Measurements from ENCODE around the gene GSE1. TPM values are rescaled to one million over a fixed set of nuclear protein-coding genes. Genes with fewer than 3 reads are reported as not detected.

Gene GSE1
- total RNA-seq, 1 experiment from 2014 or later, result 124 TPM

- no peak for TF ChIP-seq ZSCAN18 (CRISPR knock-in tag; IDR thresholded peaks at IDR 0.05)
- TF ChIP-seq ETV6 (CRISPR knock-in tag; IDR thresholded peaks at IDR 0.05), result no peak
- TF ChIP-seq PREB (CRISPR knock-in tag; IDR thresholded peaks at IDR 0.05; ENCODE audit: borderline replicate concordance), result no peak
- TF ChIP-seq SP1 (CRISPR knock-in tag; conservative IDR thresholded peaks at IDR 0.05), result no peak
- TF ChIP-seq ZNF512 (CRISPR knock-in tag; IDR thresholded peaks at IDR 0.05; ENCODE audit: borderline replicate concordance), result no peak
Measured at GRCh38 chr16:85585711-85586110, 27.4 kb upstream of the GSE1 start (continued).

- CTCF ChIA-PET, result interaction anchor here (0.7 to 1.8 kb wide), 5 partner anchors 10 to 170 kb away, joined by 3 to 4 read pairs (median 4); no protein-coding TSS in a partner anchor
- H3K9me3 Mint-ChIP-seq, result no peaks in the 10 kb centered on the region
- H3K4me1 Mint-ChIP-seq, result peaks cover 69% of the 10 kb centered on the region
- POLR2A ChIA-PET, result no interaction called here
- no peaks in the 10 kb centered on the region for H3K36me3 Mint-ChIP-seq
- peaks cover 42% of the 10 kb centered on the region for H3K27me3 Mint-ChIP-seq (ENCODE audit: low read depth)
- H3K27ac Mint-ChIP-seq, result no peak overlapping the region
- ATAC-seq, result peak; percentile 19
- DNase-seq (ENCODE audit: low spot score), result no peak
- no peak overlapping the region for H3K4me3 Mint-ChIP-seq
- TF ChIP-seq STAT6 (CRISPR knock-in tag; conservative IDR thresholded peaks at IDR 0.05; ENCODE audit: low read depth) (no peak), NFE2L1 (CRISPR knock-in tag; IDR thresholded peaks at IDR 0.05) (no peak), ATF3 (CRISPR knock-in tag; conservative IDR thresholded peaks at IDR 0.05) (no peak), MLX (CRISPR knock-in tag; IDR thresholded peaks at IDR 0.05) (no peak), ATF1 (CRISPR knock-in tag; IDR thresholded peaks at IDR 0.05) (no peak), FOXP1 (CRISPR knock-in tag; IDR thresholded peaks at IDR 0.05; ENCODE audit: borderline replicate concordance) (no peak), GTF2I (CRISPR knock-in tag; conservative IDR thresholded peaks at IDR 0.05) (no peak), CREB1 (CRISPR knock-in tag; IDR thresholded peaks at IDR 0.05) (no peak), ZNF416 (CRISPR knock-in tag; IDR thresholded peaks at IDR 0.05) (no peak)
Measured at GRCh38 chr16:85586380-85587104, 26.6 kb upstream of the GSE1 start.
